Measurements from ENCODE around the gene POM121. TPM values are rescaled to one million over a fixed set of nuclear protein-coding genes. Genes with fewer than 3 reads are reported as not detected.
"Not testable (repeated sequence)": the region's sequence is repeated elsewhere in the genome, so short reads cannot be mapped to it uniquely, and the experiment has no call there.

The POM121 gene
- total RNA-seq, 5 donors from 2014 or later (not counting 1 experiment from before 2014, with no cell fraction given) = 58.4 to 68.6 (median 65.9) TPM

DNA sequence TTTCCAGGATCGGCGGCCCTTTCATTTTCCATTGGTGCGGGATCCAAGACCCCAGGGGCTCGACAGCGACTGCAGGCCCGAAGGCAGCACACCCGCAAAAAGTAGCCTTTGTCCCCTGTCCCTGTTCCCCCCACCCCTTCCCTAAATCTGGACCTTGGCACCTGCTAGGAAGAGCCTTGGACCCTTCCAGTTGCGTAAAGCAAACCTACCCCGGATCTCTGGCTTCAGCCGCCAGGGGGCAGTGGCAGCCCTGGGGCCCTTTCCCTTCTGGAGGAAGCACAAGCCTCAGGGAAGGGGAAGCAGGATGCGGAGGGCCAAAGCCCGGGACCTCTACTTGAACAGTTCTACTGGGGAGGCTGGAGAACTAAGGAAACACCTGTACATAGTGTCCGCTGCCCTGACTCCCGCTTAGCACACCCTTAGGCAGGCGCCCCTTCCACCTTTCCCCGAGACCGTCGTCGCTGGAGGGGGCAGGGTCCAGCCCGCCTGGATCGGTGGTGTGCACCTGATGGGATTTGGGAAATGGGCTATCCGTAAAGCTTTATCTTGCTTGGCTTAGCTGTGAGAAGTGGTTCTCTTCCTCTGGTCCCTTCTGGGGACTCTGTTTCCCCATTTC, 21.3 kb downstream of the POM121 start:
- DNase-seq; H3K27ac Mint-ChIP-seq; H3K4me3 ChIP-seq (ENCODE audit: control insufficient read depth in 1 of 2, extremely low read depth in 1 of 2, low read length in 1 of 2); H3K4me1 ChIP-seq (ENCODE audit: control insufficient read depth in 1 of 2, extremely low read depth in 1 of 2, insufficient read depth in 2 of 2, low read length in 2 of 2); H3K36me3 ChIP-seq (ENCODE audit: control insufficient read depth in 2 of 2, extremely low read depth in 1 of 2, insufficient read depth in 1 of 2, low read length in 1 of 2); H3K4me1 Mint-ChIP-seq; H3K9me3 Mint-ChIP-seq; H3K36me3 Mint-ChIP-seq; ATAC-seq (replicated peaks in 1 of 4); CTCF ChIA-PET; POLR2A ChIA-PET; H3K27me3 Mint-ChIP-seq; H3K27me3 ChIP-seq (replicated peaks in 1 of 2; ENCODE audit: control insufficient read depth in 2 of 2, extremely low read depth in 1 of 2, insufficient read depth in 2 of 2, low read length in 1 of 2); H3K9me3 ChIP-seq; H3K27ac ChIP-seq (ENCODE audit: low read length); H3K4me3 Mint-ChIP-seq: not testable (repeated sequence)
- WGBS (ENCODE audit: insufficient coverage) = 89% methylated on average over 6 of the region's 22 CpGs

- H3K27me3 Mint-ChIP-seq; H3K4me3 Mint-ChIP-seq; H3K4me1 ChIP-seq (ENCODE audit: control insufficient read depth in 1 of 2, extremely low read depth in 1 of 2, insufficient read depth in 2 of 2, low read length in 2 of 2); CTCF ChIA-PET; H3K9me3 Mint-ChIP-seq; POLR2A ChIA-PET; DNase-seq; H3K36me3 Mint-ChIP-seq; H3K27ac Mint-ChIP-seq; H3K4me3 ChIP-seq (ENCODE audit: control insufficient read depth in 1 of 2, extremely low read depth in 1 of 2, low read length in 1 of 2); H3K27me3 ChIP-seq (replicated peaks in 1 of 2; ENCODE audit: control insufficient read depth in 2 of 2, extremely low read depth in 1 of 2, insufficient read depth in 2 of 2, low read length in 1 of 2); H3K27ac ChIP-seq (ENCODE audit: low read length); H3K4me1 Mint-ChIP-seq; H3K36me3 ChIP-seq (ENCODE audit: control insufficient read depth in 2 of 2, extremely low read depth in 1 of 2, insufficient read depth in 1 of 2, low read length in 1 of 2); H3K9me3 ChIP-seq: not testable (repeated sequence)
- ATAC-seq (replicated peaks in 1 of 4) = peak in 1 of 4 experiments; percentile 9
- 100% methylated on average over 2 of the region's 23 CpGs for WGBS (ENCODE audit: insufficient coverage)
Measured at GRCh38 chr7:72948714-72949113, 23.8 kb downstream of the POM121 start.

DNA sequence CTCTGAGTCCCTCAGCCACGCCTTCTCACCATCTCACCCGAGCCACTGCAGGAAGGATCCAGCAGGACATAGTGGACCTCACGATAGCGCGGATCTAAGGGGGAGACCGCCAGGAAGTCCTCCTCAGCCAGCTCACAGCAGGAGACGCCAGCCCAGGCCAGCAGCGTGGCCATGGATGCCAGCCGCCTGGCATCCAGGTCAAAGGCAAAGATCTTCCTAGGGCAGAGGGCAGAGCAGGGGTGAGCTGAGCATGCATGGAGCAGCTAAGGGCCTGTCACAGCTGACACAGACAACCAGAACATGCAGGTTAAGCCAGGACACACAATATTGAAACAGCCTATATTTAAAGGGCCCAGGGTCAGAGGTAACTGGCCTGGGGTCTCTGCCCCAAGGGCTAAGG, 24.4 kb downstream of the POM121 start:
- H3K9me3 ChIP-seq; POLR2A ChIA-PET; H3K27ac ChIP-seq (ENCODE audit: low read length); H3K27me3 Mint-ChIP-seq; H3K9me3 Mint-ChIP-seq; H3K4me3 Mint-ChIP-seq; H3K36me3 Mint-ChIP-seq; CTCF ChIA-PET; H3K36me3 ChIP-seq (ENCODE audit: control insufficient read depth in 2 of 2, extremely low read depth in 1 of 2, insufficient read depth in 1 of 2, low read length in 1 of 2); H3K4me1 Mint-ChIP-seq; DNase-seq; ATAC-seq (replicated peaks in 1 of 4); H3K4me3 ChIP-seq (ENCODE audit: control insufficient read depth in 1 of 2, extremely low read depth in 1 of 2, low read length in 1 of 2); H3K4me1 ChIP-seq (ENCODE audit: control insufficient read depth in 1 of 2, extremely low read depth in 1 of 2, insufficient read depth in 2 of 2, low read length in 2 of 2); H3K27ac Mint-ChIP-seq; H3K27me3 ChIP-seq (replicated peaks in 1 of 2; ENCODE audit: control insufficient read depth in 2 of 2, extremely low read depth in 1 of 2, insufficient read depth in 2 of 2, low read length in 1 of 2): not testable (repeated sequence)
- WGBS (ENCODE audit: insufficient coverage) = no CpG with 5 or more reads among the region's 9 CpGs

DNA sequence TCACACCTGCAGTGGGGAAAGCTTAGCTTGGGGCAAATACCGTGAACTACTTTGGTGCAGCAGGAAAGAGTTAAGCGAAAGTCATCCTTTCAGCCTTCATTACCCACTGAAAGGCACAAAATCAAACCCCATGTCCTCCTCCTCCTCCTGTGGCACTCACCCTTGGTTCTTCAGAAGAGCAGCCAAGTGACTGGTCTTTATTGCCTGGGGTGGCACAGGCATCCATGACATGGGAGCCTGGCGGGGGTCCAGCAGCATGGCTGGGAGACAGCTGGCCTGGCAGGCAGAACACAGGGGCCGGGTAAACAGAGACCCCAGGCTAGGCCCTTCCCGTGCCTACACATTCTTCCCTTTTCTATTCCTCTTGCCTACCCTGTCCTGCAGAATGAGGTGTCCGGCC, 24.8 kb downstream of the POM121 start:
- not testable (repeated sequence) for H3K9me3 Mint-ChIP-seq

GRCh38 chr7:72950432-72950831, 25.5 kb downstream of the POM121 start:
- CTCF ChIA-PET; POLR2A ChIA-PET; H3K36me3 ChIP-seq (ENCODE audit: control insufficient read depth in 2 of 2, extremely low read depth in 1 of 2, insufficient read depth in 1 of 2, low read length in 1 of 2); H3K27ac ChIP-seq (ENCODE audit: low read length); H3K4me1 ChIP-seq (ENCODE audit: control insufficient read depth in 1 of 2, extremely low read depth in 1 of 2, insufficient read depth in 2 of 2, low read length in 2 of 2); H3K9me3 Mint-ChIP-seq; H3K9me3 ChIP-seq; ATAC-seq (replicated peaks in 1 of 4); H3K27me3 Mint-ChIP-seq; DNase-seq; H3K4me1 Mint-ChIP-seq; H3K36me3 Mint-ChIP-seq; H3K27ac Mint-ChIP-seq; H3K4me3 ChIP-seq (ENCODE audit: control insufficient read depth in 1 of 2, extremely low read depth in 1 of 2, low read length in 1 of 2); H3K27me3 ChIP-seq (replicated peaks in 1 of 2; ENCODE audit: control insufficient read depth in 2 of 2, extremely low read depth in 1 of 2, insufficient read depth in 2 of 2, low read length in 1 of 2); H3K4me3 Mint-ChIP-seq: not testable (repeated sequence)
- WGBS (ENCODE audit: insufficient coverage) = no CpG with 5 or more reads among the region's 6 CpGs

More for the DNA sequence above, 24.8 kb downstream of the POM121 start:
- H3K4me3 Mint-ChIP-seq; H3K4me1 ChIP-seq (ENCODE audit: control insufficient read depth in 1 of 2, extremely low read depth in 1 of 2, insufficient read depth in 2 of 2, low read length in 2 of 2); CTCF ChIA-PET; H3K36me3 Mint-ChIP-seq; H3K4me3 ChIP-seq (ENCODE audit: control insufficient read depth in 1 of 2, extremely low read depth in 1 of 2, low read length in 1 of 2); ATAC-seq (replicated peaks in 1 of 4); H3K27me3 Mint-ChIP-seq; H3K4me1 Mint-ChIP-seq; H3K9me3 ChIP-seq; H3K27ac ChIP-seq (ENCODE audit: low read length); H3K27me3 ChIP-seq (replicated peaks in 1 of 2; ENCODE audit: control insufficient read depth in 2 of 2, extremely low read depth in 1 of 2, insufficient read depth in 2 of 2, low read length in 1 of 2); H3K27ac Mint-ChIP-seq; H3K36me3 ChIP-seq (ENCODE audit: control insufficient read depth in 2 of 2, extremely low read depth in 1 of 2, insufficient read depth in 1 of 2, low read length in 1 of 2); DNase-seq; POLR2A ChIA-PET: not testable (repeated sequence)
- 80% methylated on average over 1 of the region's 6 CpGs for WGBS (ENCODE audit: insufficient coverage)

DNA sequence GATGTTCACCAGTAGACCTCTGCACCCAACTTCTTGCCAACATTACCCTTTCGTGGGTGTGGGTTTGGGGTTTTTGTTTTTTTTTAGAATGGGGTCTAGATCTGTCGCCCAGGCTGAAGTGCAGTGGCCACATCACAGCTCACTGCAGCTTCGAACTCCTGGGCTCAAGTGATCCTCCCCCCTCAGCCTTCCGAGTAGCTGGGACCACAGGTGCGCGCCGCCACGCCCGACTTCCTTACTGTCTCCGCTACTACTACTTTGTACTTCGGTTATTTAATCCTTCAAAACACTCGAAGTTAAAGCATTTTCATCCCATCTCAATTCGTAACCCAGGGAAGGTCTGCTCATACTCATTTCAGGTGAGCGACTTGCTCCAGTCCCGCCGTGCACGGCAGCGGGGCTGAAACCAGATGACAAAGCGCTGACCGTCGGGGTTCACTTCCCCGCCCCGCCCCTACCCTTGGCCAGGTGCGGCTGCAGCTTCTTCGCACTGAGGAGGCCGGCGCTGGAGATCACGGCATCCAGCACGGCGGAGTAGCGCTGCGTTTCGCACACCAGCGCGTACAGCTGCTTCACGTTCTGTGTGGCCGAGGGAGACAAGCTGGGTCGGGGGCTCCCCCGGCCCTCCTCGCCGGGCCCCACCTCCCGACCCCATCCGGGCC, 29.1 kb downstream of the POM121 start:
- peak; percentile 54 to 58 (median 54) for ATAC-seq (replicated peaks in 1 of 4)

More for the DNA sequence above, 29.1 kb downstream of the POM121 start:
- H3K27ac Mint-ChIP-seq; H3K27me3 ChIP-seq (replicated peaks in 1 of 2; ENCODE audit: control insufficient read depth in 2 of 2, extremely low read depth in 1 of 2, insufficient read depth in 2 of 2, low read length in 1 of 2); H3K36me3 ChIP-seq (ENCODE audit: control insufficient read depth in 2 of 2, extremely low read depth in 1 of 2, insufficient read depth in 1 of 2, low read length in 1 of 2); H3K4me1 Mint-ChIP-seq; H3K36me3 Mint-ChIP-seq; H3K4me1 ChIP-seq (ENCODE audit: control insufficient read depth in 1 of 2, extremely low read depth in 1 of 2, insufficient read depth in 2 of 2, low read length in 2 of 2); H3K27me3 Mint-ChIP-seq; H3K9me3 Mint-ChIP-seq; H3K4me3 ChIP-seq (ENCODE audit: control insufficient read depth in 1 of 2, extremely low read depth in 1 of 2, low read length in 1 of 2); POLR2A ChIA-PET; DNase-seq; CTCF ChIA-PET; H3K4me3 Mint-ChIP-seq; H3K27ac ChIP-seq (ENCODE audit: low read length); H3K9me3 ChIP-seq: not testable (repeated sequence)
- WGBS (ENCODE audit: insufficient coverage) = no CpG with 5 or more reads among the region's 43 CpGs

Measured in T-cell (primary cell).